Measurements from ENCODE around the gene LDLRAD3.

- TF ChIP-seq CTCF (IDR thresholded peaks at IDR 0.05) (no peak), EZH2 (IDR thresholded peaks at IDR 0.05) (no peak)
Observed at GRCh38 chr11:36019722-36020121, 75.9 kb downstream of the LDLRAD3 start.
